Esophagus muscularis mucosa (tissue), 4 donors: Measurements from ENCODE around the gene NEK9. TPM values are rescaled to one million over a fixed set of nuclear protein-coding genes. Genes with fewer than 3 reads are reported as not detected.

Experiments
- DNase-seq: peaks from one replicate; pipeline ENCODE4 v3.0.0-alpha.2; 2017; ENCODE audit errors: extremely low spot score
- H3K27ac ChIP-seq, 4 donors: fragments of 200-600 bp; sonication (generic); replicated peaks in 1 of 4; 1 replicate in 3 of 4; 2 replicates in 1 of 4; pipeline ENCODE4 v1.5.1; 2016 to 2019; ENCODE audit warnings: mild to moderate bottlenecking in 1 of 4
- H3K27me3 ChIP-seq, 4 donors: fragments of 200-600 bp; sonication (generic); one replicate each; pipeline versions ENCODE4 v1.5.1 to v1.6.0; 2016 to 2019
- H3K36me3 ChIP-seq, 4 donors: fragments of 200-600 bp; sonication (generic); one replicate each; pipeline ENCODE4 v1.5.1; 2016 to 2019
- H3K4me1 ChIP-seq, 4 donors: fragments of 200-600 bp; sonication (generic); one replicate each; pipeline ENCODE4 v1.5.1; 2016 to 2019
- H3K4me3 ChIP-seq, 4 donors: fragments of 200-600 bp; sonication (generic); 1 replicate in 2 of 4; 2 replicates in 2 of 4; pipeline ENCODE4 v1.5.1; 2016 to 2019; ENCODE audit warnings: mild to moderate bottlenecking in 4 of 4, moderate library complexity in 1 of 4
- H3K9me3 ChIP-seq, 4 donors: fragments of 200-600 bp; sonication (generic); 1 replicate in 3 of 4; 2 replicates in 1 of 4; pipeline ENCODE4 v1.5.1; 2016 to 2019
- EP300 ChIP-seq: sonication (generic); formaldehyde crosslinking; IDR thresholded peaks from one replicate; pipeline ENCODE4 v1.6.1; 2017; ENCODE audit warnings: antibody characterized with exemption
- POLR2A ChIP-seq: fragments of 450-650 bp; IDR thresholded peaks from one replicate; pipeline ENCODE4 v1.6.1; 2017; ENCODE audit warnings: antibody characterized with exemption, moderate library complexity, mild to moderate bottlenecking, low read depth
- POLR2AphosphoS5 ChIP-seq, 2 donors: sonication (generic); formaldehyde crosslinking; IDR thresholded peaks; one replicate each; pipeline ENCODE4 v1.6.1; 2017; ENCODE audit warnings: antibody characterized with exemption in 2 of 2
- WGBS: methylation state at CpG from one replicate; pipeline ENCODE4 v1.1.5; 2018; 5-methylcytosine and 5-hydroxymethylcytosine counted together
- intact Hi-C: fragments of 100-400 bp; cut with DNase I; formaldehyde crosslinking; loops from one replicate; pipeline ENCODE4 v1.15.1; 2023
- total RNA-seq, 4 donors: library from RNA; depleted of rRNA; stranded (reverse); fragments of >200 nt; gene quantifications; one replicate each; pipeline versions ENCODE4 v1.1.0 to v1.2.1, GENCODE V29; 2016
- TF ChIP-seq, protein P1 (sequence below), 3 experiments: fragments of 200-600 bp in 2 of 3; fragments of 450-650 bp in 1 of 3; sonication (generic) in 2 of 3; IDR thresholded peaks; one replicate each; pipeline ENCODE4 v1.5.1; 2017 to 2019; ENCODE audit warnings: antibody characterized with exemption in 3 of 3, mild to moderate bottlenecking in 2 of 3, moderate library complexity in 1 of 3

NEK9 gene
- total RNA-seq, 4 donors from 2014 or later, result 52.3 to 111 (median 79.0) TPM

GRCh38 chr14:75083271-75083670 is 43.6 kb downstream of the NEK9 start:
- WGBS, result 90% methylated on average over 1 of the region's 1 CpG
- Histone ChIP-seq H3K4me3 (no peak overlapping the region), H3K4me1 (peaks cover 0 to 28% (median 27%) of the 10 kb centered on the region in 4 donors), H3K27me3 (no peaks in the 10 kb centered on the region), H3K27ac (no peak overlapping the region), H3K9me3 (no peaks in the 10 kb centered on the region), H3K36me3 (peaks cover 44 to 72% (median 54%) of the 10 kb centered on the region in 4 donors)
- no peak for TF ChIP-seq POLR2AphosphoS5 (IDR thresholded peaks at IDR 0.05)
- no peak for DNase-seq
- intact Hi-C loops, result loop anchor here (10.0 kb wide), 2 partner anchors 78 to 168 kb away; partner anchors contain the start of gene EIF2B2

DNA sequence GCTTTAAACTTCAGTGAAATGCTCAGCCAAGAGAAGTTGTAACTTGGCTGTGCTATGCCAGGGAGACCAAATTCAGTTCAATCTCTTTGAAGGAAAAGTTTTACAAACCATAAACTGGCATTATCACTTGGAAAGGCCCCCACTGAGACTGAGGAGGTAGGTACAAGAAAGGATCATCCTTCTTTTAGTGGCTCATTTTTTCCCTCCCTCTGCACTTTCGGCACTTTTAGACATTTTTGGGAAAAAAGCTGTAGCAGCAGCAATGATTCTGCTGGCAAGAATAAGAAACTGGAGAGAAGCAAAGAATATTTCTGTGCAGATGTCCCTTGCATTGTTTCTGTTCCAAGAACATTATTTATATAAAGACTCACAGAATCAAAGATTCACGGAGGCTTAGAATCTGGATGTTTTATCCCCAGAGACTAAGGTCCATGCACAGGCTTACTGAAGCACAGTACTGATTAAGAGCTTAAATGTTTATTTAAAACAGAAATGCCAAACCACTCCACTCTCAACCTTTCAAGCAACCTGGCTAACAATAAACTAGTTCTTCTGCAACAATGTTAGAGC is 45.1 kb downstream of the NEK9 start:
- H3K27me3 ChIP-seq, result no peaks in the 10 kb centered on the region
- no peaks in the 10 kb centered on the region for H3K9me3 ChIP-seq
- DNase-seq, result no peak
- H3K4me1 ChIP-seq, result peaks cover 0 to 26% (median 26%) of the 10 kb centered on the region in 4 donors
- H3K36me3 ChIP-seq, result peaks cover 29 to 57% (median 42%) of the 10 kb centered on the region in 4 donors
- H3K27ac ChIP-seq, result peak overlapping the region; percentile 33 to 73 (median 62)
- WGBS, result 41% methylated on average over 2 of the region's 2 CpGs
- TF ChIP-seq EP300 (no peak), POLR2A (no peak), POLR2AphosphoS5 (IDR thresholded peaks at IDR 0.05) (no peak)
- TF ChIP-seq, protein P1, sequence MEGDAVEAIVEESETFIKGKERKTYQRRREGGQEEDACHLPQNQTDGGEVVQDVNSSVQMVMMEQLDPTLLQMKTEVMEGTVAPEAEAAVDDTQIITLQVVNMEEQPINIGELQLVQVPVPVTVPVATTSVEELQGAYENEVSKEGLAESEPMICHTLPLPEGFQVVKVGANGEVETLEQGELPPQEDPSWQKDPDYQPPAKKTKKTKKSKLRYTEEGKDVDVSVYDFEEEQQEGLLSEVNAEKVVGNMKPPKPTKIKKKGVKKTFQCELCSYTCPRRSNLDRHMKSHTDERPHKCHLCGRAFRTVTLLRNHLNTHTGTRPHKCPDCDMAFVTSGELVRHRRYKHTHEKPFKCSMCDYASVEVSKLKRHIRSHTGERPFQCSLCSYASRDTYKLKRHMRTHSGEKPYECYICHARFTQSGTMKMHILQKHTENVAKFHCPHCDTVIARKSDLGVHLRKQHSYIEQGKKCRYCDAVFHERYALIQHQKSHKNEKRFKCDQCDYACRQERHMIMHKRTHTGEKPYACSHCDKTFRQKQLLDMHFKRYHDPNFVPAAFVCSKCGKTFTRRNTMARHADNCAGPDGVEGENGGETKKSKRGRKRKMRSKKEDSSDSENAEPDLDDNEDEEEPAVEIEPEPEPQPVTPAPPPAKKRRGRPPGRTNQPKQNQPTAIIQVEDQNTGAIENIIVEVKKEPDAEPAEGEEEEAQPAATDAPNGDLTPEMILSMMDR (IDR thresholded peaks at IDR 0.05), result no peak
- intact Hi-C loops, result loop anchor here (10.0 kb wide), 2 partner anchors 77 to 167 kb away; partner anchors contain the start of gene EIF2B2
- H3K4me3 ChIP-seq, result no peak overlapping the region

DNA sequence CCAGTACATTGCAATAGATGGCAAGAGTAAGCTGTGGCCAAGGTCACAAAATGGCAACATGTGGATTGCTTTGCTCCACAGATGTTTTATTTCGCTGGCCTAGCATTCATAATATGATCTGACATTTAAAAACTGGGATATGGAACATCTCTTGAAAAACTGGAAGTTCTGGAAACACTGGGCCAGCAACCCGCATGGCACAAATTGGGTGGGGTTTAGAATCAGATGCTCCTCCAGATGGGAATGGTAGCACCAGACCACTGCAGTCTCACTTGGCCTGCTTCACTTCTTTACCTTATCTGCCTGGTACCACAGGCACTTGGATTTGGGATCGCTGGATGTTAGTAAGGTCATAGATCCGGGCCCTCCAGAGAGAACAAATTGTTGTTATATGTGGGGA is 47.3 kb downstream of the NEK9 start:
- no peak for DNase-seq
- Histone ChIP-seq H3K9me3 (no peaks in the 10 kb centered on the region), H3K4me1 (peaks cover 0 to 26% (median 26%) of the 10 kb centered on the region in 4 donors), H3K36me3 (peaks cover 10 to 34% (median 21%) of the 10 kb centered on the region in 4 donors), H3K27me3 (no peaks in the 10 kb centered on the region), H3K27ac (peak overlapping the region in 1 of 4 donors; percentile 13), H3K4me3 (no peak overlapping the region)
- 50% methylated on average over 4 of the region's 4 CpGs for WGBS
- TF ChIP-seq, protein P1 (IDR thresholded peaks at IDR 0.05), result no peak
- TF ChIP-seq EP300 (no peak), POLR2AphosphoS5 (IDR thresholded peaks at IDR 0.05) (no peak), POLR2A (no peak)
- intact Hi-C loops, result no loop called here

GRCh38 chr14:75077794-75078193 is 49.1 kb downstream of the NEK9 start:
- intact Hi-C loops, result no loop called here
- TF ChIP-seq, protein P1 (IDR thresholded peaks at IDR 0.05), result no peak
- TF ChIP-seq POLR2A (no peak), EP300 (no peak), POLR2AphosphoS5 (IDR thresholded peaks at IDR 0.05) (no peak)
- no peak for DNase-seq

DNA sequence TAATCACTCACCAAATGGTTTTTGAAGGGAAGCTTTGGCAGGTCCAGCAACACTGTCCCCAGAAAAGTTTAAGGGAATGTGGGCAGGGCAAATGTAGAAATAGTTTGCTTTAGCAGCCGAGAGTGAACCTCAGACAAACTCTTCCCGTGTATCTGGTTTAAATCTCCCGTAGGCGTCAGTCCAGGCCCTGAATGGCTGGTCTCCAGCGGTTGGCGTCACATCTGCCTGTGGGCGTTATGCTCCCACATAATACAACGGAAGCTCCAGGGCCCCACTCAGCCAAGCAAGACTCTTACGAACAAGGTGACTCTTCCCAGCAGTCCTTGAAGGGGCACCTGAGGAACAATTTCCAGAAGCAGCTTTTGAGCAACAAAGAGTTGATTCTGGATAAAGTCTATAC is 56.5 kb downstream of the NEK9 start:
- Histone ChIP-seq H3K9me3 (no peaks in the 10 kb centered on the region), H3K27ac (peak overlapping the region; percentile 86 to 94 (median 90)), H3K27me3 (no peaks in the 10 kb centered on the region), H3K36me3 (no peaks in the 10 kb centered on the region), H3K4me3 (peak overlapping the region in 3 of 4 donors; percentile 58 to 63 (median 61)), H3K4me1 (peaks cover 22 to 54% (median 38%) of the 10 kb centered on the region in 4 donors)
- no peak for DNase-seq
- intact Hi-C loops, result no loop called here
- TF ChIP-seq, protein P1 (IDR thresholded peaks at IDR 0.05), result no peak
- peak; percentile 27 to 42 for TF ChIP-seq POLR2AphosphoS5 (IDR thresholded peaks at IDR 0.05)
- no peak for TF ChIP-seq EP300
- no peak for TF ChIP-seq POLR2A
- 55% methylated on average over 9 of the region's 9 CpGs for WGBS

More at GRCh38 chr14:75077794-75078193, 49.1 kb downstream of the NEK9 start:
- H3K36me3 ChIP-seq, result peaks cover 0 to 17% (median 6%) of the 10 kb centered on the region in 4 donors
- H3K27ac ChIP-seq, result no peak overlapping the region
- H3K4me1 ChIP-seq, result peaks cover 0 to 37% (median 27%) of the 10 kb centered on the region in 4 donors
- H3K4me3 ChIP-seq, result no peak overlapping the region
- no peaks in the 10 kb centered on the region for H3K27me3 ChIP-seq
- H3K9me3 ChIP-seq, result no peaks in the 10 kb centered on the region
